Osteocyte (in vitro differentiated cells): ENCODE measurements around the gene MS4A15. TPM values are rescaled to one million over a fixed set of nuclear protein-coding genes. Genes with fewer than 3 reads are reported as not detected.

ENCODE experiments used
- DNase-seq: peaks from one replicate; pipeline ENCODE4 v3.0.0; 2021; ENCODE audit warnings: mixed read lengths; ENCODE audit not compliant: unreplicated experiment; ENCODE audit errors: extremely low spot score
- H3K27ac Mint-ChIP-seq: one replicate; pipeline ENCODE4 v1.8.0; 2021; ENCODE audit warnings: mild to moderate bottlenecking, mixed read lengths; ENCODE audit not compliant: unreplicated experiment
- H3K27me3 Mint-ChIP-seq: one replicate; pipeline ENCODE4 v1.8.0; 2021; ENCODE audit warnings: mixed read lengths; ENCODE audit not compliant: unreplicated experiment
- H3K36me3 Mint-ChIP-seq: one replicate; pipeline ENCODE4 v1.8.0; 2021; ENCODE audit warnings: mixed read lengths; ENCODE audit not compliant: unreplicated experiment
- H3K4me1 Mint-ChIP-seq: one replicate; pipeline ENCODE4 v1.8.0; 2021; ENCODE audit warnings: mixed read lengths; ENCODE audit not compliant: unreplicated experiment
- H3K4me3 Mint-ChIP-seq: one replicate; pipeline ENCODE4 v1.8.0; 2021; ENCODE audit warnings: mild to moderate bottlenecking, moderate library complexity, mixed read lengths; ENCODE audit not compliant: unreplicated experiment
- H3K9me3 Mint-ChIP-seq: one replicate; pipeline ENCODE4 v1.8.0; 2021; ENCODE audit warnings: mixed read lengths; ENCODE audit not compliant: unreplicated experiment
- total RNA-seq: library from RNA; stranded (reverse); gene quantifications from 2 replicates; pipeline ENCODE4 v1.2.1, GENCODE V29; 2021
- TF ChIP-seq, protein P1 (sequence below): fragments of 200-600 bp; sonication (generic); IDR thresholded peaks from 2 replicates; pipeline ENCODE4 v1.5.0; 2021; ENCODE audit warnings: antibody characterized with exemption, mild to moderate bottlenecking, moderate library complexity

Gene MS4A15
- total RNA-seq, 1 donor from 2014 or later, result not detected

DNA sequence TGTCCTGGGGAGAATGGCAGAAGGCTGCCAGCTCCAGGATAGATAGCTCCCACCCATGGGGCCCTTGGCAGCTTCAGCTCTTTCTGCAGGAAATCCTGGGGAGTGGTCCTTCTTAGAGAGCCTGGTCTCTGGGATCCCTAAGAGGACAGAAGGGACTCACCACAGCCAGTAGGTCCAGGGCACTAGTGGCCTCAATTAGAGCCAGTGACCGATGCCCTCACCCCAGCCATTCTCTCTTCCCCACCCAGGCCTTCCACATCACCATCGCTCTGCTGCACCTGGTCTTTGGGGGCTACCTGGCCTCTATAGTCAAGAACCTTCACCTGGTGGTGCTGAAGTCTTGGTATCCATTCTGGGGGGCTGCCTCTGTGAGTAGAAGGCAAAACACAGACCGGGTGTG, 34.1 kb downstream of the MS4A15 start:
- Mint-ChIP-seq H3K27me3 (peaks cover 2% of the 10 kb centered on the region), H3K4me1 (peaks cover 16% of the 10 kb centered on the region), H3K9me3 (no peaks in the 10 kb centered on the region), H3K27ac (no peak overlapping the region), H3K4me3 (no peak overlapping the region), H3K36me3 (no peaks in the 10 kb centered on the region)
- no peak for DNase-seq
- TF ChIP-seq, protein P1, sequence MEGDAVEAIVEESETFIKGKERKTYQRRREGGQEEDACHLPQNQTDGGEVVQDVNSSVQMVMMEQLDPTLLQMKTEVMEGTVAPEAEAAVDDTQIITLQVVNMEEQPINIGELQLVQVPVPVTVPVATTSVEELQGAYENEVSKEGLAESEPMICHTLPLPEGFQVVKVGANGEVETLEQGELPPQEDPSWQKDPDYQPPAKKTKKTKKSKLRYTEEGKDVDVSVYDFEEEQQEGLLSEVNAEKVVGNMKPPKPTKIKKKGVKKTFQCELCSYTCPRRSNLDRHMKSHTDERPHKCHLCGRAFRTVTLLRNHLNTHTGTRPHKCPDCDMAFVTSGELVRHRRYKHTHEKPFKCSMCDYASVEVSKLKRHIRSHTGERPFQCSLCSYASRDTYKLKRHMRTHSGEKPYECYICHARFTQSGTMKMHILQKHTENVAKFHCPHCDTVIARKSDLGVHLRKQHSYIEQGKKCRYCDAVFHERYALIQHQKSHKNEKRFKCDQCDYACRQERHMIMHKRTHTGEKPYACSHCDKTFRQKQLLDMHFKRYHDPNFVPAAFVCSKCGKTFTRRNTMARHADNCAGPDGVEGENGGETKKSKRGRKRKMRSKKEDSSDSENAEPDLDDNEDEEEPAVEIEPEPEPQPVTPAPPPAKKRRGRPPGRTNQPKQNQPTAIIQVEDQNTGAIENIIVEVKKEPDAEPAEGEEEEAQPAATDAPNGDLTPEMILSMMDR, result no peak

DNA sequence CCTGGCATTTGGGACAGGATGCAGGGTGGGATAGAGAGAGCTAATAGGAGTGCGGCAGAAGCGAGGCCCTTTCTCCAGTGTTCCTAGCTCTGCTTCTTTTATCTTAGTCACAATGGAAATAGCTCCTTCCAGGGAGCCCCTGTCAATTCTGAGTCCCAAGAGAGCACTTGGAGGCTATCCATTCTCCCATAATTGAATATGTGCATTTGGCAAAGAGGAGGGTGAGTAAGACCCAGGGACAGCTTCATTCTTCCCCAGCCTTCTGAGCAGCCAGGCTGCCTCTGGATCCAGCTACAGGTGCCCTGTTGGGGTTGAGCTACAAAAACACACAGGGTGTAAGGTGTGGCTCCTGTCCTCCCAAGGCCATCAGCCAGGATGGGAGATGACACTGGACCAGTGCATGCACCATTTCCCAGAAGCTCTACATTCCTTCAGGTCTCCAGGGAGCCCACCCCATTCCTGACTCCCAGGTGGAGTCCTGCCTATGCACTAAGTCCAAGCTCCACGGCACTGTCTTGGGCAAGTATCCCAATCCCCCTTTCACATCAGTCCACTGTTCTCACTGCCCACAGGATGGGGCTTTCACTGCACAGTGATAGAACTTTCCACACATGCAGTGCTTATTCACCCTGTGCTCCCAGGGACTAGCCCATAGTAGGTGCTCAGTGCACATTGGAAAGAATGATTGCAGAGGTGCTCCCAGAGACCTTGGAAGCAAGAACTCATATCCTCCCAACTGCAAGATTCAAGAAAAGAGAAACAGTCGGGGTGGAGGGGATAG, 34.7 kb downstream of the MS4A15 start:
- TF ChIP-seq, protein P1, result no peak
- Mint-ChIP-seq H3K27ac (no peak overlapping the region), H3K9me3 (no peaks in the 10 kb centered on the region), H3K27me3 (peaks cover 2% of the 10 kb centered on the region), H3K4me3 (no peak overlapping the region), H3K4me1 (peaks cover 12% of the 10 kb centered on the region), H3K36me3 (no peaks in the 10 kb centered on the region)
- DNase-seq, result no peak

DNA sequence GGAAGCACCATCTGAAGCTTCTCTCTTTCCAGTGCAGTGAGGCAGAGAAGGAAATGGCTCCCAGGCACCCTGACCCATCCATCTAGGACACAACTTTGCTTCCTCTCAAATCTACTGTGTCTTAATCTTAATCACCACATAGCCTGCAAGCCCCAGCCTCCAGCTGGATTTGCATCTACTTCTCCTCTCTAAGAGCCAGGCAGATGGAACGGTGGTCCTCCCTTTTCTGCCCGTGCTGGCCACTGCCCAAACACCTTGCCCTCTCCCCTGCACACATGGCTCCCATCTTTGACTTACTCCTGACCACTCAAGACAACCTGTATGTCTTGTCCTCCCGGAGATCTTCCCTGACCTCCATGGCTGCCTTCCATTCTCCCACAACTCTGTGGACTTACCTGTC, 35.9 kb downstream of the MS4A15 start:
- H3K4me1 Mint-ChIP-seq, result peaks cover under 1% of the 10 kb centered on the region
- H3K27me3 Mint-ChIP-seq, result peaks cover 2% of the 10 kb centered on the region
- H3K36me3 Mint-ChIP-seq, result no peaks in the 10 kb centered on the region
- H3K27ac Mint-ChIP-seq, result no peak overlapping the region
- no peak overlapping the region for H3K4me3 Mint-ChIP-seq
- H3K9me3 Mint-ChIP-seq, result no peaks in the 10 kb centered on the region
- TF ChIP-seq, protein P1, result no peak
- no peak for DNase-seq

DNA sequence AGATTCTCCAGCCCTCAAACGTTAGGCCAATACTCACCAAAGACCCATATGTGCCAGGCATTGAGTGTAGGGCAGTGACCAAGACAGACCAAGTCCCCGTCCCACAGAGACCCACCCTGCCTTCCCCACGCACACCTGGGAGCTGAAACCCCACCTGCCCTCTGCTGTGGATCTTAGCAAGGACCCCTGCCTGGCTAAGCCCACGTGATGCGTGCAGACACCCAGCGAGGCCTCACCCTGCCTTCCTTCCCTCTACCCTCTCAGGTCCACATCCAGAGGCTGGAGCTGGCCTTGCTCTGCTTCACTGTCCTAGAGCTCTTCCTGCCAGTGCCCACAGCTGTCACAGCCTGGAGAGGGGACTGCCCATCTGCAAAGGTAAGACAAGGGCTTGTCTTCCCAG, 38.6 kb downstream of the MS4A15 start:
- Mint-ChIP-seq H3K9me3 (no peaks in the 10 kb centered on the region), H3K4me3 (no peak overlapping the region), H3K27me3 (peaks cover 10% of the 10 kb centered on the region), H3K4me1 (no peaks in the 10 kb centered on the region), H3K27ac (no peak overlapping the region), H3K36me3 (no peaks in the 10 kb centered on the region)
- TF ChIP-seq, protein P1, result no peak
- DNase-seq, result no peak

DNA sequence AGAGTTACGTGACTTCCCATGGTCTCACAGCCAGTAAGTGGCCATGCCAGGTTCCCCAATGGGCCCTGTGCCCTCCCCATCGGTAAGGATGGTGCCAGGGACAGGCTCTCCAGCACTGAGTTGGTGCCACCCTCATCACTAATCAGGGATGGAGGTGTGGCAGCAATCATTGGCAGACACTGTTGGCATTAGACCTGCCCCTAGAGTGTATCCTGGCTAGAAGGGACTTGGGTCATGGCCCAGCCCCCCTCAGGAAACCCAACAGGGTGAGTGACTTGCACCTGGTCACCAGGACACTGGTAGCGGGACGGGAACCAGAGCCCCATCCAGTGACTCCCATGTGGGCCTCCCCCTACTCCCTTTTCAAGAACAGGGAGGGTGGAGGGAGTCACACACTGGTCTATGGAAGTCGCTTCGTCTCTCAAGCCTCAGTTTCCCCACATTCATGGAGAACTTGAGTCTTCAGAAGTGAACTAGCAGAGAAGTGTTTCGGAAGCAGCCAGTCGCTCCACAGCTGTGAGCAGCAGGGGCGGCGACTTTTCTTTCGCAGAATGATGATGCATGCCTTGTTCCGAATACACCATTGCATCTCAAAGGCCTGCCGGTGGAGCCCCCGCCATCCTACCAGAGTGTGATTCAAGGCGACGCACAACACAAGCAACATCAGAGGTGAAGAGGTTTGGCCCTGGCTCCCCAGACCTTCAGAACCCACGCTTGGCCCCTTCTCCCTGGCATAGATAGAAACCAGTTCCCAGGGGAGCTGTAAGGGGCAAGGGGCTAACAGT, 41.4 kb downstream of the MS4A15 start:
- Mint-ChIP-seq H3K27ac (no peak overlapping the region), H3K36me3 (no peaks in the 10 kb centered on the region), H3K4me1 (no peaks in the 10 kb centered on the region), H3K27me3 (peaks cover 15% of the 10 kb centered on the region), H3K4me3 (no peak overlapping the region), H3K9me3 (no peaks in the 10 kb centered on the region)
- TF ChIP-seq, protein P1, result no peak
- no peak for DNase-seq
